HEK293T (cell line): ENCODE measurements around the gene SVIL.

Experiments used
- CTCF ChIA-PET: fragments of 350-600 bp; formaldehyde crosslinking; extraction: SDS; loops from one replicate; lab custom pipeline; 2021; ENCODE audit warnings: antibody characterized with exemption, inconsistent platforms; lab: Yijun Ruan, JAX
- POLR2A ChIA-PET: fragments of 350-600 bp; formaldehyde crosslinking; extraction: SDS; loops from one replicate; lab custom pipeline; 2020; ENCODE audit warnings: antibody characterized with exemption, inconsistent platforms; lab: Yijun Ruan, JAX
- DNase-seq: peaks from one replicate; pipeline ENCODE4 v3.0.0; 2012; ENCODE audit warnings: mixed read lengths; ENCODE audit errors: extremely low spot score
- ARNT ChIP-seq: fragments of 450-650 bp; IDR thresholded peaks from 2 replicates; pipeline ENCODE4 v1.6.1; 2017; ENCODE audit warnings: mild to moderate bottlenecking
- BHLHE40 ChIP-seq: fragments of 450-650 bp; IDR thresholded peaks from 2 replicates; pipeline ENCODE4 v1.6.1; 2016; ENCODE audit warnings: mild to moderate bottlenecking, moderate library complexity, borderline replicate concordance
- CTBP1 ChIP-seq: fragments of 450-650 bp; IDR thresholded peaks from 2 replicates; pipeline ENCODE4 v1.6.1; 2016; ENCODE audit warnings: borderline replicate concordance
- ELF4 ChIP-seq: fragments of 450-650 bp; IDR thresholded peaks from 2 replicates; pipeline ENCODE4 v1.6.1; 2017; ENCODE audit warnings: antibody characterized with exemption
- FOXA1 ChIP-seq: fragments of 450-650 bp; IDR thresholded peaks from 2 replicates; pipeline ENCODE4 v1.6.1; 2016; ENCODE audit warnings: mild to moderate bottlenecking
- FOXK2 ChIP-seq: fragments of 450-650 bp; IDR thresholded peaks from 2 replicates; pipeline ENCODE4 v1.6.1; 2016; ENCODE audit warnings: mild to moderate bottlenecking
- FOXM1 ChIP-seq: fragments of 450-650 bp; IDR thresholded peaks from 2 replicates; pipeline ENCODE4 v1.6.1; 2017; ENCODE audit warnings: mild to moderate bottlenecking, borderline replicate concordance
- HDGF ChIP-seq: fragments of 450-650 bp; IDR thresholded peaks from 2 replicates; pipeline ENCODE4 v1.6.1; 2017; ENCODE audit warnings: antibody characterized with exemption, borderline replicate concordance
- L3MBTL2 ChIP-seq: fragments of 450-650 bp; conservative IDR thresholded peaks from 2 replicates; pipeline ENCODE4 v1.6.1; 2016; ENCODE audit warnings: mild to moderate bottlenecking
- LEF1 ChIP-seq: fragments of 450-650 bp; IDR thresholded peaks from 2 replicates; pipeline ENCODE4 v1.6.1; 2017; ENCODE audit warnings: mild to moderate bottlenecking, borderline replicate concordance
- NFRKB ChIP-seq: fragments of 450-650 bp; IDR thresholded peaks from 2 replicates; pipeline ENCODE4 v1.6.1; 2016; ENCODE audit warnings: mild to moderate bottlenecking, moderate library complexity
- SP1 ChIP-seq: fragments of 450-650 bp; IDR thresholded peaks from 2 replicates; pipeline ENCODE4 v1.6.1; 2017
- SUZ12 ChIP-seq: fragments of 450-650 bp; IDR thresholded peaks from 2 replicates; pipeline ENCODE4 v1.6.1; 2016; ENCODE audit warnings: mild to moderate bottlenecking
- TARDBP ChIP-seq: fragments of 450-650 bp; IDR thresholded peaks from 2 replicates; pipeline ENCODE4 v1.6.1; 2016
- ZNF384 ChIP-seq: fragments of 450-650 bp; IDR thresholded peaks from 2 replicates; pipeline ENCODE4 v1.6.1; 2016
- TF ChIP-seq, protein P1 (sequence below): fragments of 450-650 bp; IDR thresholded peaks from 2 replicates; pipeline ENCODE4 v1.6.1; 2016

SVIL gene

DNA sequence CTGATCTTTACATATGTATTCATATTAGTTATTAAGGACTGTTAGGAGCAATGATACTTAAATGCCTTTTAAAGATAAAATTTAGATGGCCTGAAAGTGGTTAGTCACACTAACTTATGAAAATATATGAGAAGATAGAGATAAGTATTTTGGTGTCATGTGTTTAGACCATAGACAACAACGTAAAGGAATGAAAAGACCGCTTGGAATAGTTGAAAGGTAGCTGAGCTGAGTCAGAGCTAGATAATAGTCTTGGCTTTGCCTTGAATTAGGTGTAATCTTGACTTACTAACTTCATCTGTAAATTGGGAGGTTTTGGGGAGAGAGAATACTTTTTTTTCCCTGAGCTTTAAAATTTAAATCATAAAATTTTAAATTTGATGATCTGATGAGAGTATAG, 218.9 kb downstream of the SVIL start:
- DNase-seq, result no peak
- ChIA-PET POLR2A (no interaction called here), CTCF (no interaction called here)

DNA sequence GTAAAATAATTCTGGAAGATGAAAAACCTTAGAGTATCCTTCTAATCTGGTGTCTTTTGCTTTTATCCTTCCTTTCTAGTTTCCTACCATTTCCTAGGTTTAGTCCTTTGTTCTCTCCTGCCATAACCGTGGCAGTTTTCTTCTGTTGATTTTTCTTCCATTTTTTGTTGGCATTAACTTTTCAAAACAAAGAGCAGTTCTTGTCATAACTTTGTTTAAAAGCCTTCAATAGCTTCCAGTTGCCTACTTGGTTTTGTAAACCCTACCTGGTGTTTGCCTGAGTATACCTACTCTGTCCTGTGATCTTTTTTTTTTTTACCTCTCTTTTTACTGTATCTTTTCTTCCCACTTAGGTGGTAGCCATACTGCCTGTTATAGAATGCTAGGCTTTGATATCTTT, 220.3 kb downstream of the SVIL start:
- CTCF ChIA-PET, result no interaction called here
- no peak for DNase-seq
- TF ChIP-seq FOXM1, result no peak
- no peak for TF ChIP-seq LEF1
- no peak for TF ChIP-seq SP1
- no peak for TF ChIP-seq NFRKB
- TF ChIP-seq L3MBTL2, result no peak
- no peak for TF ChIP-seq ARNT
- TF ChIP-seq, protein P1, sequence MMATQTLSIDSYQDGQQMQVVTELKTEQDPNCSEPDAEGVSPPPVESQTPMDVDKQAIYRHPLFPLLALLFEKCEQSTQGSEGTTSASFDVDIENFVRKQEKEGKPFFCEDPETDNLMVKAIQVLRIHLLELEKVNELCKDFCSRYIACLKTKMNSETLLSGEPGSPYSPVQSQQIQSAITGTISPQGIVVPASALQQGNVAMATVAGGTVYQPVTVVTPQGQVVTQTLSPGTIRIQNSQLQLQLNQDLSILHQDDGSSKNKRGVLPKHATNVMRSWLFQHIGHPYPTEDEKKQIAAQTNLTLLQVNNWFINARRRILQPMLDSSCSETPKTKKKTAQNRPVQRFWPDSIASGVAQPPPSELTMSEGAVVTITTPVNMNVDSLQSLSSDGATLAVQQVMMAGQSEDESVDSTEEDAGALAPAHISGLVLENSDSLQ, result no peak
- TF ChIP-seq TARDBP, result no peak
- no peak for TF ChIP-seq CTBP1
- TF ChIP-seq HDGF, result no peak
- TF ChIP-seq ELF4, result no peak
- TF ChIP-seq SUZ12, result no peak
- no peak for TF ChIP-seq BHLHE40
- no peak for TF ChIP-seq FOXK2
- no peak for TF ChIP-seq ZNF384
- no peak for TF ChIP-seq FOXA1
- POLR2A ChIA-PET, result no interaction called here

More for the DNA sequence above, 218.9 kb downstream of the SVIL start:
- TF ChIP-seq FOXK2 (no peak), ARNT (no peak), L3MBTL2 (no peak), HDGF (no peak), BHLHE40 (no peak), FOXA1 (no peak), CTBP1 (no peak), ZNF384 (no peak), ELF4 (no peak), LEF1 (no peak), SUZ12 (no peak), TARDBP (no peak), FOXM1 (no peak), SP1 (no peak), NFRKB (no peak)
- TF ChIP-seq, protein P1, result no peak

DNA sequence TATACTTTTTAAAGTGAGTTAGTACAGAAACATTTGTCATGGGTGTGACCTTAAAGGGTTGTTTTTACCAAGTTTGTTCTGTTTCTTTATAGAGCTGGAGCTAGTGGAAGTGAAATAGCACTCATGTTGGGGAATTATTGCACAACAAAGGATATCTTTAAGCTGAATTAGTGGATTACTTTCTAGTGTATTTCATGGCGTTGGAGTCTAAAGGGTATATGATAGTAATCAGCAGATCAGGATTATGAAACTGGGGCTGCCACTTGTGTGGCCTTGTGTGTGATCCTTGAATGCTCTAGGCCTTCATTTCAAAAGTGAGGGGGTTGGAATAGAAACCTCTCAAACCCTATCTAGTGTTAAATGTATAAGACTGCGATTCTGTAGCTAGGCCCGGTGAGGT, 222.3 kb downstream of the SVIL start:
- CTCF ChIA-PET, result interaction anchor here (0.9 kb wide), 1 partner anchor 20 kb away, joined by 3 read pairs; no protein-coding TSS in a partner anchor
- TF ChIP-seq TARDBP (no peak), FOXA1 (no peak), BHLHE40 (no peak), CTBP1 (no peak), ARNT (no peak), SUZ12 (no peak), SP1 (no peak), FOXK2 (no peak), ZNF384 (no peak), ELF4 (no peak), L3MBTL2 (no peak), NFRKB (no peak), HDGF (no peak), FOXM1 (no peak), LEF1 (no peak)
- TF ChIP-seq, protein P1, result no peak
- POLR2A ChIA-PET, result no interaction called here
- no peak for DNase-seq

GRCh38 chr10:29411666-29412315, 223.0 kb downstream of the SVIL start:
- ChIA-PET POLR2A (no interaction called here), CTCF (no interaction called here)
- no peak for TF ChIP-seq L3MBTL2
- TF ChIP-seq TARDBP, result no peak
- no peak for TF ChIP-seq CTBP1
- no peak for TF ChIP-seq SUZ12
- TF ChIP-seq HDGF, result no peak
- no peak for TF ChIP-seq FOXA1
- no peak for TF ChIP-seq FOXK2
- TF ChIP-seq LEF1, result no peak
- no peak for TF ChIP-seq ARNT
- no peak for DNase-seq

GRCh38 chr10:29409241-29410054, 225.3 kb downstream of the SVIL start:
- ChIA-PET CTCF (interaction anchor here (0.6 to 1.3 kb wide), 2 partner anchors 17 to 596 kb away, joined by 3 to 4 read pairs; no protein-coding TSS in a partner anchor), POLR2A (interaction anchor here (0.6 to 1.2 kb wide), 4 partner anchors 15 to 282 kb away, joined by 3 to 4 read pairs (median 4); no protein-coding TSS in a partner anchor)
- peak; percentile 61 for DNase-seq
- TF ChIP-seq L3MBTL2 (peak; percentile 92), LEF1 (no peak)
